Measurements from ENCODE around the gene PRKN. TPM values are rescaled to one million over a fixed set of nuclear protein-coding genes. Genes with fewer than 3 reads are reported as not detected.

Gene PRKN
- total RNA-seq, 3 donors from 2014 or later, result 5.2 to 10.2 (median 8.1) TPM

DNA sequence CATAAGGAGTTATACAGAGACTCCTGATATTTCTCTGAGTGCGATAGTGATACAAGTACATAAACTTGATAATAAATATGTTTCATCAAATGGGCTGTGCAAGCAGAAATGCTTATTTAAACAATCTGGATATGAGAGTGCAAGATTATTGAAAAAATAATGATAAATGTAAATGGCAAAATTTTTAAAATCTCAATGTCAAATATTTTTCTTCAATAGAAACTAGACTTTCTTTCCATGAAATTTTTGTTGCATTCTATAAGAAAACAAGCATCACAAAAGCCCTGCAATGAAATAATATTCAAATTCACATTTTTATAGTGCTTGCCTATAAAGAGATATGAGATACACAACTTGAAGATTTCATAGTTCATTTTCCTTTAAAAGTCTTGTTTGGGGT lies 2.9 kb upstream of the PRKN start:
- ATAC-seq (no peak), DNase-seq (no peak)
- intact Hi-C loops (cut with DNase I, micrococcal nuclease), result no loop called here
- Histone ChIP-seq H3K9me3 (no peaks in the 10 kb centered on the region), H3K36me3 (ENCODE audit: low read depth) (no peaks in the 10 kb centered on the region), H3K4me3 (no peak overlapping the region), H3K4me1 (ENCODE audit: low read depth) (peaks cover 6% of the 10 kb centered on the region)
- TF ChIP-seq, protein P1, sequence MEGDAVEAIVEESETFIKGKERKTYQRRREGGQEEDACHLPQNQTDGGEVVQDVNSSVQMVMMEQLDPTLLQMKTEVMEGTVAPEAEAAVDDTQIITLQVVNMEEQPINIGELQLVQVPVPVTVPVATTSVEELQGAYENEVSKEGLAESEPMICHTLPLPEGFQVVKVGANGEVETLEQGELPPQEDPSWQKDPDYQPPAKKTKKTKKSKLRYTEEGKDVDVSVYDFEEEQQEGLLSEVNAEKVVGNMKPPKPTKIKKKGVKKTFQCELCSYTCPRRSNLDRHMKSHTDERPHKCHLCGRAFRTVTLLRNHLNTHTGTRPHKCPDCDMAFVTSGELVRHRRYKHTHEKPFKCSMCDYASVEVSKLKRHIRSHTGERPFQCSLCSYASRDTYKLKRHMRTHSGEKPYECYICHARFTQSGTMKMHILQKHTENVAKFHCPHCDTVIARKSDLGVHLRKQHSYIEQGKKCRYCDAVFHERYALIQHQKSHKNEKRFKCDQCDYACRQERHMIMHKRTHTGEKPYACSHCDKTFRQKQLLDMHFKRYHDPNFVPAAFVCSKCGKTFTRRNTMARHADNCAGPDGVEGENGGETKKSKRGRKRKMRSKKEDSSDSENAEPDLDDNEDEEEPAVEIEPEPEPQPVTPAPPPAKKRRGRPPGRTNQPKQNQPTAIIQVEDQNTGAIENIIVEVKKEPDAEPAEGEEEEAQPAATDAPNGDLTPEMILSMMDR (IDR thresholded peaks at IDR 0.05), result no peak

DNA sequence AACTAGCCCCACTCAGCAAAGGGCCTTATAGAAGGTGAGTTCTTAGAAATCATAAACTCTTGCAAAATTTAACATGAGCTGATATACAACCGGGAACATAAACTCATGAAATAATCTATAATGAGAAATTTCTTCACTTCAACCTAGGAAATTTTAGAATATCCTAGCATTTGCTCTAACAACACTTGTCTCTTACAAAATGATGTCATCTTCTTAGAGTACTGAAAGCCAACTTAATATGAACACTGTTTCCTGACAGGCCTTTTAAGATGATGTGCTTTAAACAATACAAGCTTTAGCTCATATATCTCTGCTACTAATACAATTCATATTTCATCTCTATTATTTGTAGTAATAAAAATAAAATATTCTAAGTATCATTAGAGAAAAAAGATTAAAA lies 1.1 kb upstream of the PRKN start:
- no peak overlapping the region for H3K4me3 ChIP-seq
- peaks cover 17% of the 10 kb centered on the region for H3K4me1 ChIP-seq (ENCODE audit: low read depth)
- no peak for ATAC-seq
- no peak for DNase-seq
- intact Hi-C loops (cut with DNase I, micrococcal nuclease), result no loop called here
- TF ChIP-seq, protein P1 (IDR thresholded peaks at IDR 0.05), result no peak
- no peaks in the 10 kb centered on the region for H3K9me3 ChIP-seq
- no peaks in the 10 kb centered on the region for H3K36me3 ChIP-seq (ENCODE audit: low read depth)

DNA sequence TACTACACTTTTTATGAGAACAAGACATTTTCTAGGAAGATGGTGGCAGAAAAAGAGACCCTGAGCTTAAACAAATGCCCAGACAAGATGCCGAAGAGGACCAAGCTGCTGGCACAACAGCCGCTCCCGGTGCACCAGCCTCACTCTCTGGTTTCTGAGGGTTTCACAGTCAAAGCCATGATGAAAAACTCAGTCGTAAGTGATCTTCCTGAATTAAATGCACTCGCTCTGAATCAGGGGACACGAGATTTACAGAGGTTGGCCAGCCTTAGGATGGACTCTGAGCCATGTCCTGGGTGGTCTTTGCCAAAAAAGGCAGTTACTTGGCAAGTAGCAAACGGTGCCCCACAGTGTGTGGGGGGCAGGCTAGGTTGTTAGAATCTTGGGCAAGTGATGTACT lies 631 bp upstream of the PRKN start:
- no peak for ATAC-seq

DNA sequence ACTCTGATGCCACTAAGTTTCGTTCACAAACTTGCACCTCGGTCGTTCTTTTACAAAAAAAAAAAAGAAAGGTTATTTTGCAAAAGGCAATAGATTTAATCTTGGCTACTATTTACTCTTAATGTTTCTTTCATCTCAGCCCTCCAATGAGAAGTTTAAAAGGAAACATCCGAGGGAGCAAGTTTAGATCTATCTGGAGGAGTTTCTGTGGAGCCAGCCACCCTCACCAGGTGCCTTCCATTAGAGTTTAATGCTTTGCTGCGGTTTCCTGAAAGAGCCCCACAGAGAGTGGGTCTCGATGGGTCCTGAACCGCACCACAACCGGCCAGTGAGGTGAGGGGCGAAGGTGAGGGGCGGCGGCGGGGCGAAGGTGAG lies 632 bp downstream of the PRKN start:
- peak; percentile 19 for ATAC-seq
- intact Hi-C loops (cut with DNase I, micrococcal nuclease), result no loop called here
- Histone ChIP-seq H3K36me3 (ENCODE audit: low read depth) (no peaks in the 10 kb centered on the region), H3K4me1 (ENCODE audit: low read depth) (peaks cover 17% of the 10 kb centered on the region), H3K9me3 (no peaks in the 10 kb centered on the region), H3K4me3 (peak overlapping the region; percentile 29)
- DNase-seq, result peak in 1 of 3 donors; percentile 30
- TF ChIP-seq, protein P1 (IDR thresholded peaks at IDR 0.05), result no peak

More for the DNA sequence above, 631 bp upstream of the PRKN start:
- no peaks in the 10 kb centered on the region for H3K36me3 ChIP-seq (ENCODE audit: low read depth)
- peak in 1 of 3 donors; percentile 31 for DNase-seq
- no peak overlapping the region for H3K4me3 ChIP-seq
- H3K4me1 ChIP-seq (ENCODE audit: low read depth), result peaks cover 17% of the 10 kb centered on the region
- intact Hi-C loops (cut with DNase I, micrococcal nuclease), result no loop called here
- TF ChIP-seq, protein P1 (IDR thresholded peaks at IDR 0.05), result no peak
- no peaks in the 10 kb centered on the region for H3K9me3 ChIP-seq

DNA sequence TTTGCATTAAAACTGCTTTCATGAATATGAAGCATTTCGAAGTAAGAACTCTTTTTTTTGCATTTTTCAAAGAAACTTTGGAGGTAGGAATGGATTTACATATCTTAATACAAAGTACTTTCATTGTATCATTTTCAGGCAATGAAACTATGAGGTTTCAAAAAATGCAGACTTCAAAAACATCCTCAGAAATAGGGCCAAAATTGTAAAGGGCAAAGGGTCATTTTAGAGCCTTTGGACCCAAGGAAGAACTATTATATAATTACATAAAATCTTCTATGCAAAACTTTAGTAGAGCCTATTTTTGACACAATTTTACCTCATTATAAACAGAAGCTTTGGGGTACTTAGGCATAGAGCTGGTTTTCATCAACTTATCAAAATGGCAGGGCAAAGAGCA lies 4.9 kb downstream of the PRKN start:
- Histone ChIP-seq H3K36me3 (ENCODE audit: low read depth) (no peaks in the 10 kb centered on the region), H3K4me3 (no peak overlapping the region), H3K9me3 (no peaks in the 10 kb centered on the region), H3K4me1 (ENCODE audit: low read depth) (peaks cover 17% of the 10 kb centered on the region)
- no peak for ATAC-seq
- intact Hi-C loops (cut with DNase I, micrococcal nuclease), result no loop called here
- TF ChIP-seq, protein P1 (IDR thresholded peaks at IDR 0.05), result no peak
- no peak for DNase-seq

DNA sequence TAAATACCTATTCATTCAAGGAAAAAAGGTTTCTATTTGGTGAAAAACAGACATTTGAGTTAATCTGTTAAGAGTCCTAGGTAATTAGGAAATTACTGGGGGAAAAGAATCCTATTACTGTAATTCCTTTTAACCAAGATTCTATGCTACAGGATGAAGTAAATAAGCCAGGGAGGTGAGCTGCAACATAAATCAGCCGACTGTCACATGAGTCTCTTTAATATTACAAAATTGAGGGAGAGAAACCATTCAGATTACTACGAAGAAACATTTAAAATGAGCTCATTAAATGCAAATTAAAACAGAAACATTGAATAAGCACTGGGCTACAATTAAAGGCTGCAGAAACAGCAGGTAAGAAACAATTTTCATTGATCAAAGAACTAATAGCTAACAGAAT lies 5.3 kb downstream of the PRKN start:
- Histone ChIP-seq H3K4me1 (ENCODE audit: low read depth) (peaks cover 17% of the 10 kb centered on the region), H3K36me3 (ENCODE audit: low read depth) (no peaks in the 10 kb centered on the region), H3K9me3 (no peaks in the 10 kb centered on the region), H3K4me3 (no peak overlapping the region)
- DNase-seq (no peak), ATAC-seq (no peak)
- TF ChIP-seq, protein P1 (IDR thresholded peaks at IDR 0.05), result no peak
- intact Hi-C loops (cut with DNase I, micrococcal nuclease), result no loop called here
